ENCODE data around the gene KHDC3L. TPM values are rescaled to one million over a fixed set of nuclear protein-coding genes. Genes with fewer than 3 reads are reported as not detected.
A peak's percentile ranks its signal among the peaks of the same experiment; 100 is the strongest.

KHDC3L gene
- total and polyA plus RNA-seq, 2 of the 13 experiments (the other 11 are each of a cell fraction or from before 2014, with no cell fraction given) = not detected

DNA sequence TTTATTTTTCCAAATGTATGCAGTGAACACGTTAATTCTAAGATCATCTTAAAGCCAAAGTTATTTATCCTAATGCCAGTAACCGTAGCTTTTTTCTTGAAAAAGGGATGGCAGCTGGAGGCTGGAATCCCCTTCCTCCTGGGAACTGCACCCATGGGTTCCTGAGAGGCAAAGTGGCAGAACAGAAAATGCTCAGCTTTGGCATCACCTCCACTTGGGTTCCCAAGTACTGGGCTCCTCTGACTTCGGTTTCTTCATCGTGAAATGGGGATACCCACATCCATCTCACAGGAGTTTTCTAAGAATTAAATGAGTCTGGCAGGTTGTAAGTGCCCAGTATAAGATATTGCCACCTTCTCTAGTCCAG, 26.0 kb downstream of the KHDC3L start:
- Histone ChIP-seq H3K4me2 (ENCODE audit: low read depth, low read length) (peak overlapping the region; percentile 91), H3K9ac (ENCODE audit: insufficient read depth, low read depth, low read length) (no peak overlapping the region), H3K9me3 (ENCODE audit: low read length) (no peaks in the 10 kb centered on the region), H3K4me3 (replicated peaks in 1 of 3; ENCODE audit: insufficient read depth in 1 of 3, low read depth in 2 of 3, low read length in 3 of 3) (peak overlapping the region; percentile 55 to 74 (median 62)), H2AFZ (ENCODE audit: low read length) (peak overlapping the region; percentile 92), H3K27me3 (ENCODE audit: control insufficient read depth in 1 of 2, insufficient read depth in 2 of 2, low read length in 2 of 2) (peaks cover 0 to 6% of the 10 kb centered on the region in 2 experiments; a peak in 3 of 5 replicates), H3K27ac (ENCODE audit: extremely low read length, insufficient read depth, low read length) (no peak overlapping the region), H3K36me3 (replicated peaks in 1 of 2; ENCODE audit: control insufficient read depth in 1 of 2, insufficient read depth in 2 of 2, low read length in 2 of 2) (no peaks in the 10 kb centered on the region), H3K4me1 (ENCODE audit: insufficient read depth, low read length) (0 out of 2 replicates have a peak, but pooled peaks cover 6% of the 10 kb centered on the region), H3K79me2 (ENCODE audit: insufficient read depth, low read length) (no peaks in the 10 kb centered on the region), H4K20me1 (ENCODE audit: insufficient read depth, low read length) (no peaks in the 10 kb centered on the region)
- ATAC-seq (peak; percentile 49), FAIRE-seq (no peak), DNase-seq (ENCODE audit: low spot score) (no peak)
- intact Hi-C loops (cut with micrococcal nuclease; ENCODE audit: unreplicated experiment) = loop anchor here (1.0 kb wide), 1 partner anchor 103 kb away; no protein-coding TSS in a partner anchor
- ChIA-PET POLR2A (no interaction called here), CTCF (ENCODE audit: low intra/inter-chr PET ratio, low total read pairs) (interaction anchor here (1.8 kb wide), 1 partner anchor 103 kb away, joined by 5 read pairs; no protein-coding TSS in a partner anchor)
- in situ Hi-C loops (cut with HindIII; ENCODE audit: extremely low pct_ligation_motif_present, low pct_unique_long_range_greater_than_20kb) = no loop called here
- TF ChIP-seq ZNF496 (CRISPR knock-in tag; IDR thresholded peaks at IDR 0.05; ENCODE audit: insufficient replicate concordance) (no peak), ZNF17 (CRISPR knock-in tag; IDR thresholded peaks at IDR 0.05) (no peak), ZSCAN9 (CRISPR knock-in tag; IDR thresholded peaks at IDR 0.05; ENCODE audit: borderline replicate concordance) (no peak), NKX3-1 (CRISPR knock-in tag; IDR thresholded peaks at IDR 0.05) (no peak), ATF7 (IDR thresholded peaks at IDR 0.05) (no peak), ATF7 (CRISPR knock-in tag; IDR thresholded peaks at IDR 0.05) (no peak), KDM1A (CRISPR knock-in tag; IDR thresholded peaks at IDR 0.05) (no peak), ZNF567 (CRISPR knock-in tag; IDR thresholded peaks at IDR 0.05; ENCODE audit: borderline replicate concordance) (no peak), ZNF550 (CRISPR knock-in tag; IDR thresholded peaks at IDR 0.05; ENCODE audit: borderline replicate concordance) (no peak), PRPF4 (IDR thresholded peaks at IDR 0.05; ENCODE audit: low read depth, low read length, poor library complexity, severe bottlenecking) (no peak), ZNF556 (CRISPR knock-in tag; IDR thresholded peaks at IDR 0.05; ENCODE audit: borderline replicate concordance) (no peak), ZNF703 (CRISPR knock-in tag; IDR thresholded peaks at IDR 0.05; ENCODE audit: borderline replicate concordance) (no peak), ZNF20 (CRISPR knock-in tag; IDR thresholded peaks at IDR 0.05) (no peak), ZNF777 (CRISPR knock-in tag; IDR thresholded peaks at IDR 0.05) (no peak), ZNF792 (CRISPR knock-in tag; IDR thresholded peaks at IDR 0.05) (no peak), SMC3 (IDR thresholded peaks at IDR 0.05; ENCODE audit: low read length) (no peak)
- TF ChIP-seq, protein P1, sequence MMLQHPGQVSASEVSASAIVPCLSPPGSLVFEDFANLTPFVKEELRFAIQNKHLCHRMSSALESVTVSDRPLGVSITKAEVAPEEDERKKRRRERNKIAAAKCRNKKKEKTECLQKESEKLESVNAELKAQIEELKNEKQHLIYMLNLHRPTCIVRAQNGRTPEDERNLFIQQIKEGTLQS (CRISPR knock-in tag; IDR thresholded peaks at IDR 0.05) = no peak
- TF ChIP-seq, protein P2, sequence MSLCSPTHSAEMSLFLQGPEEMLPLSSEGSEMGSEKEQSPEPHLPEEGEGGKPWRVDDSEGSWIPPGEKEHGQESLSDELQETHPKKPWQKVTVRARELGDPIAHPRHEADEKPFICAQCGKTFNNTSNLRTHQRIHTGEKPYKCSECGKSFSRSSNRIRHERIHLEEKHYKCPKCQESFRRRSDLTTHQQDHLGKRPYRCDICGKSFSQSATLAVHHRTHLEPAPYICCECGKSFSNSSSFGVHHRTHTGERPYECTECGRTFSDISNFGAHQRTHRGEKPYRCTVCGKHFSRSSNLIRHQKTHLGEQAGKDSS (CRISPR knock-in tag; IDR thresholded peaks at IDR 0.05; ENCODE audit: borderline replicate concordance, low read depth) = no peak
- TF ChIP-seq, protein P3, sequence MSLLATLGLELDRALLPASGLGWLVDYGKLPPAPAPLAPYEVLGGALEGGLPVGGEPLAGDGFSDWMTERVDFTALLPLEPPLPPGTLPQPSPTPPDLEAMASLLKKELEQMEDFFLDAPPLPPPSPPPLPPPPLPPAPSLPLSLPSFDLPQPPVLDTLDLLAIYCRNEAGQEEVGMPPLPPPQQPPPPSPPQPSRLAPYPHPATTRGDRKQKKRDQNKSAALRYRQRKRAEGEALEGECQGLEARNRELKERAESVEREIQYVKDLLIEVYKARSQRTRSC (CRISPR knock-in tag; IDR thresholded peaks at IDR 0.05; ENCODE audit: low read depth) = no peak
- BruUV-seq (replicated peaks) = no TSS peak
- 23% methylated on average over 4 of the region's 4 CpGs for WGBS (ENCODE audit: low lambda C conversion rate)
